HepG2 (cell line): ENCODE measurements around the gene S100P. TPM values are rescaled to one million over a fixed set of nuclear protein-coding genes. Genes with fewer than 3 reads are reported as not detected.

ENCODE experiments used
- EEA1 ChIP-seq: sonication (generic); formaldehyde crosslinking; IDR thresholded peaks from 2 replicates; pipeline ENCODE4 v1.5.1; 2020; ENCODE audit warnings: mild to moderate bottlenecking, missing genetic modification reagents, borderline replicate concordance
- HMG20A ChIP-seq: IDR thresholded peaks from 2 replicates; pipeline ENCODE4 v1.6.1; 2016; ENCODE audit warnings: borderline replicate concordance
- ISX ChIP-seq: sonication (generic); formaldehyde crosslinking; conservative IDR thresholded peaks from 2 replicates; pipeline ENCODE4 v1.5.0; 2020; ENCODE audit warnings: missing genetic modification reagents
- KMT2A ChIP-seq: sonication (generic); formaldehyde crosslinking; IDR thresholded peaks from 2 replicates; pipeline ENCODE4 v1.4.0; 2020; ENCODE audit warnings: missing genetic modification reagents
- MTF1 ChIP-seq: sonication (generic); formaldehyde crosslinking; IDR thresholded peaks from 2 replicates; pipeline ENCODE4 v1.5.0; 2020; ENCODE audit warnings: missing genetic modification reagents
- SIX4 ChIP-seq: sonication (generic); formaldehyde crosslinking; IDR thresholded peaks from 2 replicates; pipeline ENCODE4 v1.4.0; 2020; ENCODE audit warnings: missing genetic modification reagents
- STAG1 ChIP-seq: sonication (generic); formaldehyde crosslinking; IDR thresholded peaks from 2 replicates; pipeline ENCODE4 v1.4.0; 2020; ENCODE audit warnings: missing genetic modification reagents
- ZEB1 ChIP-seq: IDR thresholded peaks from 2 replicates; pipeline ENCODE4 v1.6.1; 2012; ENCODE audit warnings: mild to moderate bottlenecking, low read depth, inconsistent platforms; ENCODE audit not compliant: insufficient replicate concordance
- ZHX2 ChIP-seq, 2 experiments: sonication (generic) in 1 of 2; formaldehyde crosslinking in 1 of 2; IDR thresholded peaks; 2 replicates each; pipeline versions ENCODE4 v1.6.1 to v1.9.0; 2014 to 2022; ENCODE audit warnings: antibody characterized with exemption in 1 of 2, borderline replicate concordance in 1 of 2, inconsistent platforms in 1 of 2, low read depth in 1 of 2, missing genetic modification reagents in 1 of 2
- ZNF543 ChIP-seq: sonication (generic); formaldehyde crosslinking; IDR thresholded peaks from 2 replicates; pipeline ENCODE4 v1.4.0; 2020; ENCODE audit warnings: mild to moderate bottlenecking, missing genetic modification reagents
- ZNF562 ChIP-seq: sonication (generic); formaldehyde crosslinking; IDR thresholded peaks from 2 replicates; pipeline ENCODE4 v1.8.0; 2022; ENCODE audit warnings: missing genetic modification reagents, borderline replicate concordance
- ZNF629 ChIP-seq: sonication (generic); formaldehyde crosslinking; conservative IDR thresholded peaks from 2 replicates; pipeline ENCODE4 v1.5.0; 2020; ENCODE audit warnings: missing genetic modification reagents
- polyA plus RNA-seq, 8 experiments: library from polyadenylated mRNA; depleted of rRNA in 3 of 8; stranded (reverse) in 7 of 8; unstranded in 1 of 8; fragments of >200 nt; fragmentation: Illumina TruSeq in 4 of 8; extraction: Trizol in 4 of 8; gene quantifications; 2 replicates each; pipeline versions ENCODE4 v1.2.1 to v1.2.3, GENCODE V29; 2011 to 2016; ENCODE audit warnings: low read depth in 4 of 8, missing spikeins in 1 of 8, mixed read lengths in 1 of 8; ENCODE audit not compliant: insufficient read depth in 1 of 8
- total RNA-seq, 5 experiments: library from RNA; depleted of rRNA; stranded (reverse); fragments of >200 nt; fragmentation: Illumina TruSeq; extraction: Trizol; gene quantifications; 2 replicates each; pipeline ENCODE4 v1.2.3, GENCODE V29; 2016; ENCODE audit warnings: low read depth in 1 of 5
- TF ChIP-seq, protein P1 (sequence below): IDR thresholded peaks from 2 replicates; pipeline ENCODE4 v1.6.1; 2016; ENCODE audit warnings: low read depth, missing genetic modification reagents, missing compliant biosample characterization

The S100P gene
- total and polyA plus RNA-seq, 2 of the 13 experiments (the other 11 are each of a cell fraction or from before 2014, with no cell fraction given), result 278 to 1,649 TPM

- TF ChIP-seq ZHX2 (IDR thresholded peaks at IDR 0.05; ENCODE audit: low read depth), result no peak
- no peak for TF ChIP-seq ZHX2 (CRISPR knock-in tag; IDR thresholded peaks at IDR 0.05; ENCODE audit: borderline replicate concordance)
- no peak for TF ChIP-seq KMT2A (CRISPR knock-in tag)
- no peak for TF ChIP-seq MTF1 (CRISPR knock-in tag)
- TF ChIP-seq ZEB1, result no peak
- TF ChIP-seq ZNF629 (CRISPR knock-in tag), result no peak
- TF ChIP-seq SIX4 (CRISPR knock-in tag), result no peak
- no peak; the same call in 1 of the 2 replicates for TF ChIP-seq ZNF543
- no peak for TF ChIP-seq ZNF562 (CRISPR knock-in tag)
- TF ChIP-seq ISX (CRISPR knock-in tag), result no peak
- TF ChIP-seq, protein P1, sequence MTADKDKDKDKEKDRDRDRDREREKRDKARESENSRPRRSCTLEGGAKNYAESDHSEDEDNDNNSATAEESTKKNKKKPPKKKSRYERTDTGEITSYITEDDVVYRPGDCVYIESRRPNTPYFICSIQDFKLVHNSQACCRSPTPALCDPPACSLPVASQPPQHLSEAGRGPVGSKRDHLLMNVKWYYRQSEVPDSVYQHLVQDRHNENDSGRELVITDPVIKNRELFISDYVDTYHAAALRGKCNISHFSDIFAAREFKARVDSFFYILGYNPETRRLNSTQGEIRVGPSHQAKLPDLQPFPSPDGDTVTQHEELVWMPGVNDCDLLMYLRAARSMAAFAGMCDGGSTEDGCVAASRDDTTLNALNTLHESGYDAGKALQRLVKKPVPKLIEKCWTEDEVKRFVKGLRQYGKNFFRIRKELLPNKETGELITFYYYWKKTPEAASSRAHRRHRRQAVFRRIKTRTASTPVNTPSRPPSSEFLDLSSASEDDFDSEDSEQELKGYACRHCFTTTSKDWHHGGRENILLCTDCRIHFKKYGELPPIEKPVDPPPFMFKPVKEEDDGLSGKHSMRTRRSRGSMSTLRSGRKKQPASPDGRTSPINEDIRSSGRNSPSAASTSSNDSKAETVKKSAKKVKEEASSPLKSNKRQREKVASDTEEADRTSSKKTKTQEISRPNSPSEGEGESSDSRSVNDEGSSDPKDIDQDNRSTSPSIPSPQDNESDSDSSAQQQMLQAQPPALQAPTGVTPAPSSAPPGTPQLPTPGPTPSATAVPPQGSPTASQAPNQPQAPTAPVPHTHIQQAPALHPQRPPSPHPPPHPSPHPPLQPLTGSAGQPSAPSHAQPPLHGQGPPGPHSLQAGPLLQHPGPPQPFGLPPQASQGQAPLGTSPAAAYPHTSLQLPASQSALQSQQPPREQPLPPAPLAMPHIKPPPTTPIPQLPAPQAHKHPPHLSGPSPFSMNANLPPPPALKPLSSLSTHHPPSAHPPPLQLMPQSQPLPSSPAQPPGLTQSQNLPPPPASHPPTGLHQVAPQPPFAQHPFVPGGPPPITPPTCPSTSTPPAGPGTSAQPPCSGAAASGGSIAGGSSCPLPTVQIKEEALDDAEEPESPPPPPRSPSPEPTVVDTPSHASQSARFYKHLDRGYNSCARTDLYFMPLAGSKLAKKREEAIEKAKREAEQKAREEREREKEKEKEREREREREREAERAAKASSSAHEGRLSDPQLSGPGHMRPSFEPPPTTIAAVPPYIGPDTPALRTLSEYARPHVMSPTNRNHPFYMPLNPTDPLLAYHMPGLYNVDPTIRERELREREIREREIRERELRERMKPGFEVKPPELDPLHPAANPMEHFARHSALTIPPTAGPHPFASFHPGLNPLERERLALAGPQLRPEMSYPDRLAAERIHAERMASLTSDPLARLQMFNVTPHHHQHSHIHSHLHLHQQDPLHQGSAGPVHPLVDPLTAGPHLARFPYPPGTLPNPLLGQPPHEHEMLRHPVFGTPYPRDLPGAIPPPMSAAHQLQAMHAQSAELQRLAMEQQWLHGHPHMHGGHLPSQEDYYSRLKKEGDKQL, result no peak
- peak; percentile 64 for TF ChIP-seq STAG1 (CRISPR knock-in tag)
- TF ChIP-seq HMG20A (CRISPR knock-in tag), result no peak
- no peak for TF ChIP-seq EEA1 (CRISPR knock-in tag)
Observed at GRCh38 chr4:6687947-6688878, 5.5 kb upstream of the S100P start (continued).
